Fibroblast of skin of left biceps (primary cell): ENCODE results near the gene CLDN9.

Source experiments
- DNase-seq, 2 experiments: peaks; one replicate each; pipeline ENCODE4 v3.0.0-alpha.2; 2013; ENCODE audit warnings: low read depth in 2 of 2

The CLDN9 gene

DNA sequence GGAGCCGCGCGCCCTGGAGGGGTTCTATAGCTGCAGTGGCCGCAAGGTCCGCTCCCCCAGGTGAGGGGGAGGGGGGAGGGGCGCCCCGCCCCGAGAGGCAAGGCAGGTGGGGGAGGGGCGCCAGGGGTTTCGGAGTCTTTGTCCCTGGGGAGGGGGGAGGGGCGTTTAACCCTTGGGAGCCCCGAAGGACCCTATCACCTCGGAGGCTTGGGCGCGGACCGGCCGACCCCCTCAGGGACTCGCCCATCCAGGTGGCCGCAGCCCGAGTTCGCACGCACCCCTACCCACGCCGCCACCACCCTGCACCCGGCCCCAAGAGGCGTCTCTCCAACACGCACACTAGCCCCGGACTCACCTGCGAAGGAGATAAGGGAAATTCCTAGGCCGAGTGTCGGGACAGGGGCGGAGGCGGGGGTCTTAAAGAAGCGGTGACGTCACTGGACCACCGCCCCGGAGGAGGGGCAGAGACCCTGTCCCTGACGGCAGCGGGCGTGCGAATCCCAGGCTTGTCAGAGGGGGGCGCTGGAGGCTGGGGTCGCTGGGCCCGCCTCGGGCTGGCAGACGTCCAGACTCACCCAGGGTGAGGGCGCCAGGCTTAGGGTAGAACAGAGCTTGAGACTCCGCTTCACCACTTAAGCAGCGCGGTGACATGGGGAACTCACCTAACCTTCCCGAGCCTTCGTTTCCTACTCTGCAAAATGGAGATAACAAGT lies 5.2 kb downstream of the CLDN9 start, which contains the start of gene CLDN6:
TSS of gene CLDN6 (minus strand) at position 390 of the 713 bp plus-strand sequence. CDS start 2,162 bp downstream, outside the sequence.
- no peak for DNase-seq

DNA sequence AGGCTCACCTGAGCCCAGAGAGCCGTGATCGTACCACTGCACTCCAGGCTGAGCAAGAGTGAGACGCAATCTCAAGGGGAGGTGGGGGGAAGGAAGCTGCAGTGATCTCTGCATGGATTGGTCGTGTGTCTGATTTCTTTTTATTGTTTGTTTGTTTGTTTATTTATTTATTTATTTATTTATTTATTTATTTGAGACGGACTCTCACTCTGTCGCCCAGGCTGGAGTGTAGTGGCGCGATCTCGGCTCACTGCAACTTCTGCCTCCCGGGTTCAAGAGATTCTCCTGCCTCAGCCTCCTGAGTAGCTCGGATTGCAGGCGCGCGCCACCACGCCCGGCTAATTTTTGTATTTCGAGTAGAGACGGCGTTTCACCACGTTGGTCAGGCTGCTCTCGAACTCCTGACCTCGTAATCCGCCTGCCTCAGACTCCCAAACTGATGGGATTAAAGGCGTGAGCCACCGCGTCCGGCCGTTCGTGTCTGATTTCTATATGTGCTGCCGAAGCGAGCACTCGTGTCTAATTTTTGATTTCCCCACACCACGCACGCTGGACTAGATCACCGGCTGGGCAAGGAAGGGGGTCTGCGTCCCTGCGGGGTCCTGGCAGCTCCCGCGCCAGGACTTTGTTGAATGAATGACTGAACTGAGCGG lies 7.0 kb downstream of the CLDN9 start:
- DNase-seq: no peak

DNA sequence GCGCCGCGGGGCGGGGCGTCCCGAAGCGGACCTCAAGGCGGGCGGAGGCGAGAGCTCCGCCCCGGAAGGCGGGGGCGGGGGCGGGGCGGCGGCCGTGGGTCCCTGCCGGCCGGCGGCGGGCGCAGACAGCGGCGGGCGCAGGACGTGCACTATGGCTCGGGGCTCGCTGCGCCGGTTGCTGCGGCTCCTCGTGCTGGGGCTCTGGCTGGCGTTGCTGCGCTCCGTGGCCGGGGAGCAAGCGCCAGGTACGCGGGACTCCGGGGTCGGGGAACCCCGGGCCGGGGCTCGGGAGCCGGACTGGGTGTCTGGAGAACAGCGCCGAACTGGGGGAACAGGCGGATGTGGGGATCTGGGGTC lies 7.5 kb downstream of the CLDN9 start, which contains the start of gene TNFRSF12A:
TSS of gene TNFRSF12A (plus strand) at position 122 of the 357 bp plus-strand sequence. CDS start at position 152, 30 bp downstream.
- no peak for DNase-seq

DNA sequence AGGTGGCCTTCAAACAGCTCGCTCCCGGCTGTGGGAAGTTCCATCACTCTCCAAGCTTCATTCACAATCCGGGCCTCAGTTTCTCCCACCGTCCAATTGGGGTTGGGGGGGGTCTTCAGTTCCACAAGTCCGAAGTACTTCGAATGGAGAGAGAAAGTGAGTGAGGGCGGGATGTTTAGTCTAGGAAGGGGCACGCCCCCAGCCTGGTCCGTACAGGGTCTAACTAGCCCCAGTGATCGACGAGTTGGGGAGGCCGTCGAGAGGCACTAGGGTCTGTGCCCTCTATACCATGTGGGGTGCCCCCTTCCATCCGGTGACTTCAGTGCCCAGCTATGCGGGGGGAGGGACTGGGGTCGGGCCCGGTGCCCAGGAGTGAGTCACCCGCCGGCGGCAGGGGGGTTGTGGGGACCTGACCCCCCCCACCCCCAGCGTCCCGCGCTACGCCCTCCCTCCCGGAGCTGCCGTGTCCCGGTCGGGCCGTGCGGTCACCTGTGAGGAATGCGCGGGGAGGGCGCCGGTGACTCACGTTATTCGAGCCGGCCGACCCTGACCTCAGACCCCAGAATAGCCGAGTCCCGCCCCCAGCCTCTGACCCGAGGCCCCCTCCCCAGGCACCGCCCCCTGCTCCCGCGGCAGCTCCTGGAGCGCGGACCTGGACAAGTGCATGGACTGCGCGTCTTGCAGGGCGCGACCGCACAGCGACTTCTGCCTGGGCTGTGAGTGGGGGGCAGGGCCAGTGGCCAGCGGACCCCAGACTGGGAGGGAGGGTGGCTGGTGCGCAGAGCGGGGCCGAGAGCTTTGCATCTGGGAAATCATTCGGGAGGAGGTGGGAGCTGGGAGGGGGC lies 8.1 kb downstream of the CLDN9 start:
- DNase-seq: peak; percentile 59 to 69

DNA sequence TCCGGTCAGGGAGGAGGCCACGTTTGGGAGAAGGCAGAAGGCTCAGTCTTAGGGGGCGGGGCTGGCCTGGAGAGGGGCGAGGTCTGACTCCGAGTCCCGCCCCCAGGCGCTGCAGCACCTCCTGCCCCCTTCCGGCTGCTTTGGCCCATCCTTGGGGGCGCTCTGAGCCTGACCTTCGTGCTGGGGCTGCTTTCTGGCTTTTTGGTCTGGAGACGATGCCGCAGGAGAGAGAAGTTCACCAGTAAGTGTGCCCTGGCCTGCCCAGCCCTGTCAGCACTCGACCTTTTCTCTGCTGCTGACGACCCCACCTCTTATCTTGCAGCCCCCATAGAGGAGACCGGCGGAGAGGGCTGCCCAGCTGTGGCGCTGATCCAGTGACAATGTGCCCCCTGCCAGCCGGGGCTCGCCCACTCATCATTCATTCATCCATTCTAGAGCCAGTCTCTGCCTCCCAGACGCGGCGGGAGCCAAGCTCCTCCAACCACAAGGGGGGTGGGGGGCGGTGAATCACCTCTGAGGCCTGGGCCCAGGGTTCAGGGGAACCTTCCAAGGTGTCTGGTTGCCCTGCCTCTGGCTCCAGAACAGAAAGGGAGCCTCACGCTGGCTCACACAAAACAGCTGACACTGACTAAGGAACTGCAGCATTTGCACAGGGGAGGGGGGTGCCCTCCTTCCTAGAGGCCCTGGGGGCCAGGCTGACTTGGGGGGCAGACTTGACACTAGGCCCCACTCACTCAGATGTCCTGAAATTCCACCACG lies 8.9 kb downstream of the CLDN9 start:
- DNase-seq: peak; percentile 86 to 87

DNA sequence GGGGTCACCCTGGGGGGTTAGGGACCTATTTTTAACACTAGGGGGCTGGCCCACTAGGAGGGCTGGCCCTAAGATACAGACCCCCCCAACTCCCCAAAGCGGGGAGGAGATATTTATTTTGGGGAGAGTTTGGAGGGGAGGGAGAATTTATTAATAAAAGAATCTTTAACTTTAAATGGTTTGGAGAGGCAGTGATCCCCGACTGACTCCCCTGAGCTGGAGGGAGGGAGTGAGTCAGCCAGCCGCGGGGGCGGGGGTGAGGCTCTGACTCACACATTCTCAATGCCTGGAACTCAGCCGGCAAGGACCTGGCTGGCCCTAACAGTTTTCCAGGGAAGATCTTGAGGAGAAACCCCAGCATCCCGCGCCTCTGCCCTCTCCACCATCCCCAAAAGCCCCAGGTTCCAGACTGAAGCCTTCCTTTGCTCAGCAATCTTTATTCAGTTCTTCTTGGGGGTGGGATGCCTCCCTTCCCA lies 9.5 kb downstream of the CLDN9 start:
- peak; percentile 91 to 93 for DNase-seq

DNA sequence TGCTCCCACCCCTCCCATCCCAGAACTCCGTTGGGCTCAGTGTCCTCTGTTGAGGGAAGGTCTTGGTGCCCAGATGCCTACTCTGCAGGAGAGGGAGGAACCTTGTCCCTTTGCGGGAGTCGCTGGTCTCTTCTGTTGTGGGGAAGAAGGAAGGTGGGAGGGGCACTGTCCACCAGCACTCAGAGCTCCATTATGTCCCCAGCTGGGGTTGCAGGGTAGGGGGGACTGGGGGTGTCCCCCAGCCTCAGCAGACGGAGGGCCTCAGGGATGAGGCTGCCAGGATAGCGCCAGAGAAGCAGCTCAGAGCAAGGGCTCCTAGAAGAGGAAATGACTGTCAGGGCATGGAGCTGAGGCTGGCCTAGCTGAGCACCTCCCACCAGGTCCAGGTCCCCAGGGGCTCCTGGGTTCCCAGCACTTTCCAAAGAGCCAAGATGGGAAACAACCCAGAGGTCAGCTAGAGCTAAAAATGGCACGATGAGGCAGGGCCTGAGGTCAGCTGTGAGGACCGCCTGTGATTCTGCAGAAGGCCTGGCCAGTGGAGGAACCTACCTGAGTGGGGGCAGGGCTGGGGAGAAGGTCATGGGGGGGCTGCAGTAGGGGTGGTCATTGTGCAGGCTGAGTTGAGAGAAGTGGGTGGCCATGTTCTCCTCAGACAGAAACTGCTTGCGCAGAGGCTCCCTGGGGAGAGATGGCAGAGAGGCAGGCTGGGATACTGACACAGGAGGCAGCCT lies 10.1 kb downstream of the CLDN9 start:
- DNase-seq: no peak

DNA sequence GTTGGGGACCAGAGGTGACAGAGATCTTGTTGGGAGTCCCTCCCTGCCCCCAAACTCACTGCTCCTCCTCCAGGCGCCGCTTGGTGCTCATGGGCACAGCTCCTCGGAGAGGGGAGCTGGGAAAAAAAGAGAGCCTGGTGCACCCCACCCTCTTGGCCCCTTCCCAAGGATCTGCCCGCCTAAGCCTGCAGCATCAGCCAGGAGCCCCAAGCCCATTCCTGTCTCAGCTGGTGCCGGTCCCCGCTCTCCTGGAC lies 10.6 kb downstream of the CLDN9 start:
- DNase-seq: no peak

DNA sequence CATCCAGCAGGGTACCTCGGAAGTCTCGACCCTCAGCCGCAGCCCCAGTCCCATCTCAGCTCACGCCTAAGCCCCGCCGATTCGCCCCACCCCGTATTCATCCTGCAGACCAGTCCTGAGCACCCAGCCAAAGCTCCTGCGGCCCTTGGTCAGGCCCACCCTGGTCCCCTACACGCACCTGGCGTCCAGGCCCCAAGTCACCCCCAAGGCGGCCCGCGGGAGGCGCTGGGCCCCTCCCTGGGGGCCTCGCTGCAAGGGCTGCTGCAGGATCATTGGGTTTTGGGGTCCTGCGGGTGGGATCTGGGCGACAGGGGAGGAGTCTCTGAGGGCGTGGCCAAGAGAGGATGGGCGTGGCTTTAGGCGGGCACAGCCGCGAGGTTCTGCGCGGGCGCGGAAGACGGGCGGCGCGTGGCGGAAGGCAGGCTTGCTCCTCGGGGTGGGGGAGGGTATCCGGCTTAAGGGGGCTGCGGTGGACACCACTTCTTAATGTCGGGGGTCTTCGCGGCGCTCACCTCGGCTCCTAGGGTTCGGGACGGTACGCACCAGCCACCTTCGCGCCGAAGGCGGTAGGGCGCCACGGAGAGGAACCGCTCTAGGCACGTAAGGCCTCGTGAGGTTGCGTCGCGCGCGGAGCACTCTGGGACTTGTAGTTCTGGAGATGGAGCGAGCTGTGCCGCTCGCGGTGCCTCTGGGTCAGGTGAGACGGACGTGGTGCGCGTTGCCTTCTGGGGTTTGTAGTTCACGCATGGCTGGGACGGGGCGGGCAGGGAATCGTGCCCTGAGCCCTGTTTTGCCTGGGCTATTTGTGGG lies 11.2 kb downstream of the CLDN9 start, which contains the start of the genes HCFC1R1 and THOC6:
TSS of gene HCFC1R1 (minus strand) at position 274 of the 810 bp plus-strand sequence. CDS start at position 273, 1 bp downstream.
TSS of gene THOC6 (plus strand) at position 367 of the 810 bp plus-strand sequence. CDS start at position 659, 292 bp downstream.
- peak; percentile 91 to 92 for DNase-seq

DNA sequence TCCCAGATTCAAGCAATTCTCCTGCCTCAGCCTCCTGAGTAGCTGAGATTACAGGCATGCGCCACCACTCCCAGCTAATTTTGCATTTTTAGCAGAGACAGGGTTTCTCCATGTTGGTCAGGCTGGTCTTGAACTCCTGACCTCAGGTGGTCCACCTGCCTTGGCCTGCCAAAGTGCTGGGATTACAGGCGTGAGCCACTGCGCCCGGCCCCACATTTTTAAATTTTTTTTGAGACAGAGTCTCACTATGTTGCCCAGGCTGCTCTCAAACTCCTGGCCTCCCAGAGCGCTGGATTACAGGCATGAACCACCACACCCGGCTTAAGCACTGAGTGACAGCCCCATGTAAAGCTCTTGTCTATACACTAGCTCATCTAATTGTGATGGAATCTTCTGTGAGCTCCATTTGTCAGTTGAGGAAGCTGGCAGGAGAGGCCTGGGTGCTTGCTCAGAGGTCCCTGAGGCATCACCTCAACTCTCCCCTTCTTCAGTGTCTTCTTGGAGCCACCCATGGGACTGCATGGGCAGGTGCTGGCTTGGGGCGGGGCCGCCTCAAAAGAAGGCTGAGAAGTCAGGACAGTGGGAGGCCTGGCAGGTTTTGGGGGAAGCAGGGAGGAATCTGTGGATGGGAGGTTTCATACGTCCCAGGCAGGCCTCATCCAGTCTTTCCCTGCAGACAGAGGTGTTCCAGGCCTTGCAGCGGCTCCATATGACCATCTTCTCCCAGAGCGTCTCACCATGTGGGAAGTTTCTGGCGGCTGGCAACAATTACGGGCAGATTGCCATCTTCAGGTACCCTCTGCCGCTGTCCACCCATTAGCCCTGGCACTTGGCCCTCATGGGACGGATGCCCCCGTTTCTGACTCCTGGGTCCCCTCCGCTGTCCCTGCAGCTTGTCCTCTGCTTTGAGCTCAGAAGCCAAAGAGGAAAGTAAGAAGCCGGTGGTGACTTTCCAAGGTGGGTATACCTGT lies 12.6 kb downstream of the CLDN9 start:
- no peak for DNase-seq

DNA sequence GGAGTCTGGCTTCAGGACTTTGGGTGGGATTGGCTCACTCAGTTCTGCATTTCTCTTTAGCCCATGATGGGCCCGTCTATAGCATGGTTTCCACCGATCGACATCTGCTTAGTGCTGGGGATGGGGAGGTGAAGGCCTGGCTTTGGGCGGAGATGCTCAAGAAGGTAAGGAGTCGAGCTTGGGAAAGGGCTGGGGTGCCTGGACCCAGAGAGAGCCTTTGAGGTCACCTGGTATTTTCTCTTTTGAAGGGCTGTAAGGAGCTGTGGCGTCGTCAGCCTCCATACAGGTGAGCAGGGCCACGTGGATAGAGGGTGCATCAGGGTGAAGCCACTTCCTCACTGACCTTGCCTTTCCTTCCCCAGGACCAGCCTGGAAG lies 13.3 kb downstream of the CLDN9 start:
- no peak for DNase-seq

DNA sequence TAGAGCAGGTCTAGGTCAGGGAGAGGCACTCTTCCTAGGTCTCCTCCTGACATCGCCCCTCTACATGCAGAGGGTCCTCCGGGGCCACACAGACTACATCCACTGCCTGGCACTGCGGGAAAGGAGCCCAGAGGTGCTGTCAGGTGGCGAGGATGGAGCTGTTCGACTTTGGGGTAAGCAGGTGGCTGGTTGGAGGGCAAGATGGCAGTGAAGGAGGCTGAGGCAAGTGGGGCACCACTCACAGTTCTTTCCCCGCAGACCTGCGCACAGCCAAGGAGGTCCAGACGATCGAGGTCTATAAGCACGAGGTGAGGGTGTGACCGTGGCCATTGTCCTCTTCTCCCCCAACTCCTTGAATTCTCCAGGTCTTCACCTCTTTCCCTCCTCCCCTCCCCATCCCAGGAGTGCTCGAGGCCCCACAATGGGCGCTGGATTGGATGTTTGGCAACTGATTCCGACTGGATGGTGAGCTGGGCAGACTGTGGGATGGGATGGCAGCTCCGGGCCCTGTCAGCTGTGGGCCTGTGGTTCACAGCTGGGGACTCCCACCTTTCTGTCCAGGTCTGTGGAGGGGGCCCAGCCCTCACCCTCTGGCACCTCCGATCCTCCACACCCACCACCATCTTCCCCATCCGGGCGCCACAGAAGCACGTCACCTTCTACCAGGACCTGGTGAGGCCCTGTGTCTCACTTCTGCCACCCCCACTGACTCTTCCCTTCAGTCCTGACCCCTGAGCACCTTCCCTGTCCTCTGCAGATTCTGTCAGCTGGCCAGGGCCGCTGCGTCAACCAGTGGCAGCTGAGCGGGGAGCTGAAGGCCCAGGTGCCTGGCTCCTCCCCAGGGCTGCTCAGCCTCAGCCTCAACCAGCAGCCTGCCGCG lies 14.1 kb downstream of the CLDN9 start:
- DNase-seq: no peak

DNA sequence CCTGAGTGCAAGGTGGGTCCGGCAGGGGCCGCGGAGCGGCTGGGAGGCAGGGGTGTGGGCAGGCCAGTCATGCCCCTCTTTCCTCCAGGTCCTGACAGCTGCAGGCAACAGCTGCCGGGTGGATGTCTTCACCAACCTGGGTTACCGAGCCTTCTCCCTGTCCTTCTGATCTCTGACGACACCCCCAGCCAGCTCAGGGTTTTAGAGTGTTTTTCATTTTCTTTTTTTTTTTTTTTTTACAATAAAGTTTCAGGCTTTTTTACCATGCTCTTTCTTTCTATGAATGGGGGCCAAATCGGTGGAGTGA lies 14.7 kb downstream of the CLDN9 start:
- DNase-seq: no peak

DNA sequence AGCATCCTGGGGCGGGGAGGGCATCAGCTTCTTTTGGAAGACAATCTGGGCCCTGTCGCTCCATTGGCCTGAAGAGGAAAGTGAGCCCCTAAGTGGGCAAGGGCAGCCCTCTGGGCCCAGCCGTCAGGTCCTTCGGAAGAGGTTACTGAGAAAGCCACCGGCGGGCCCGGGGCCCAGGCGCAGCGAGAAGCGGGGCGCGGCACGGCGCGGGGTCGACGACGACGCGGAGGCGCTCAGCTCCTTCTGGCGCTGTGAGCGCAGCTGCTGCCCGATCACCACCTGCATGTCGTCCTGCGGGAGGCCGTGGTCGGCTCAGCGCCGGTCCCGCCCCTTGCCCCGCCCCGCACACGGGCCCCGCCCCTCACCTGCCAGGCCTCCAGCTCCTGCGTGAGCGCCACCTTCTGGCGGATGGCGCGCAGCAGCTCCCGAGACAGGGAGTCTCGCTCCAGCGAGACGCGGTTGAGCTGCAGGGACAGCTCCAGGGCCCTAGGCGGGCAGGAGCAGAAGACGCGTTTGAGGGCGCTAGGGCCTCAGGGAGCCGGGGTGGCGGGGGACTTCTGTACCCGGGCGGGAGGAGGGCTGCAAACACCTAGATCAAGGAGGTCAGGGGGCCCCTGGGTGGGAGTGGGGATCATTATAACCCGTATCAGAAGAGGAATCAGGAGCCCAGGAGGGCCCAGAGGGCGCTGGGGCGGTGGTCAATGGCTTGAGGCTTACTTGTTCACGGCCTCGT lies 15.4 kb downstream of the CLDN9 start:
- DNase-seq: no peak

DNA sequence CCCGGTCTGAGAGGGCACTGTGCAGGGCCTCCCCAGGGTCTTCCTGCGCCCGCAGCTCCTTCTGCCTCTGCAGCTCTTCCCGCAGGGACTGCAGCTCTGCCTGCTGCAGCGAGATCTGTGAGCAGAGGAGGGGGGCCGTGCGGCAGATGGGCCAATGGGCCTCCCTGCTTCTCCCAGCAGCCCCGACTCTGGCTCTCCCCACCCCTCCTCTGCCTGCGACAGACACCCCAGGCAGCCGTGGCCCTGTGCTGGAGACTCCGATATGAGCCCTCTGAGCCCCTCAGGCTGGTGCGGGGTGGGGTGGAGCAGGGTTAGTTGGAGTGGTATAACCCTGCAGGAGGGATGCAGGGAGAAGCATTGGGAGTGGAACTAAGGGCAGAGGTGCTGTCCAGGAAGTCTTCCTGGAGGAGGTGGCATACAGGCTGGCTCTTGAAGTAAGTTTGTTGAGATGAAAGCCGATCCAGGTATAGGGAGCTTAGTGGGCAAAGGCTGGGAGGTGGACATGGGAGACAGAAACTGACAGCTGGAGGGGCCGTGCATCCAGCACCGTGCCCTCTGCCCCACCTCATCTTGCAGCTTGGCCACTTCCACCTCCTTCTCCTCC lies 16.1 kb downstream of the CLDN9 start:
- no peak for DNase-seq

DNA sequence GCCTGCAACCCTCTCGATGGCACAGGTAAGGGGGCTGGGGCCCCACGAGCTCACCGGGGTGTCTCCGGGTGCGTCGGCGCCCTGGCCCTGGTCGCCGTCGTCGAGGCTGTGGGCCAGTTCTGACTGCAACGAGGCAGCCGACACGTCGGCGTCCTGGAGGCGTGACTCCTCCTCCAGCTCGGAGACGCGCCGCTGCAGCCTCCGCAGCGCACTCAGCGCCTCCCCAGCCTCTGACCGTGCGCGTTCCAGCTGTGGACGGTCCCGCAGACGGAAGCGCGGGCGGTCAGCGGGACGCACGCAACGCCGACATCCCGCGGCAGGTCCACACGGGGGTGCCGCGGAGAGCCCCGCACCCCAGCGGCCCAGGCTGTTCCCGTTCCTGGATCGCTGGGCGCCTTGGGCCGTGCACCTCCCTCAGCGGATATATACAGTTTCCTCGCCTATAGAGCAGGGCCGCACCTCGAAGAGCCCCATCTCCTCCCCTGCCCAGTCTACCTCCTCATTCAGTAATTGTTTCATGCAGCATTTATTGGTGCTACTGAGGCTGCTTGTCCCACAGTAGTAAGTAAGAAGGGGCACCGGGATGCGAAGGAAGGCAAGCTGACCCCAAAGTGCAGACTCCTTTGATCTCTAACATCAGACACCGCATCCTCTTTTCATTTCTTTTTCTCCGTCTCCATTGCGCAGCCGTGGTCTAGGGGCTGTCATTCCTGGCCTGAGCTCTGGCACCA lies 16.9 kb downstream of the CLDN9 start:
- DNase-seq: no peak
